ENCODE measurements around the gene NR1D2.

DNA sequence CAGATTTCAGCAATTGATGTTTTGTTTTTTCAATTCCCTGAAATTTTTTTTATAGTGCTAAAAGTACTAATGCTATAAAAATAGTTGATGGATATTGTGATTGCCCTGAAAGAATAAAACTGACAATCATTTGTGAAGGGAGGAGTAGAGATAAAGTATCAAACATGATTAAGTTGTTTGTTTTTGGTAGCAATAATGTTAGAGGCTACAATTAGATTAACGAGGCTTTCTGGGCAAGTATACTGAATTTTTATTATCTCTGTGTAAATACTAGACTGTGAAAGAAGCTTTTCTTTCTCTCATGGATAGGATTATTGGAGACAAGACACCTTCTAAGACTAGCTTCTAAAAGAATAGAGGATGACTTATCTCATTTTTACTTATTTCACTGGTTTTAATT is 15.6 kb downstream of the NR1D2 start:
- no peak for TF ChIP-seq CTCF (IDR thresholded peaks at IDR 0.05)
- TF ChIP-seq POLR2AphosphoS5 (IDR thresholded peaks at IDR 0.05) = no peak
- TF ChIP-seq POLR2A (IDR thresholded peaks at IDR 0.05) = no peak

Data from upper lobe of left lung (tissue), 4 donors.